SK-N-SH (cell line): Measurements from ENCODE around the gene UCK2. TPM values are rescaled to one million over a fixed set of nuclear protein-coding genes. Genes with fewer than 3 reads are reported as not detected.
"Not testable (repeated sequence)": the region's sequence is repeated elsewhere in the genome, so short reads cannot be mapped to it uniquely, and the experiment has no call there.

Source experiments
- CTCF ChIA-PET: fragments of 300-600, 350-600 bp; formaldehyde crosslinking; extraction: SDS; loops from one replicate; lab custom pipeline; 2021; lab: Yijun Ruan, JAX
- POLR2A ChIA-PET: fragments of 350-600 bp; sonication (Branson Sonifier 250); formaldehyde crosslinking; extraction: SDS; loops from one replicate; lab custom pipeline; 2020; ENCODE audit warnings: antibody characterized with exemption, inconsistent platforms; lab: Yijun Ruan, JAX
- DNase-seq: peaks from one replicate; pipeline ENCODE4 v3.0.0; 2012
- H2AFZ ChIP-seq: fragments of 200-600 bp; sonication (generic); 2 replicates; pipeline ENCODE4 v1.8.1; 2016; ENCODE audit warnings: antibody characterized with exemption, mild to moderate bottlenecking, low read depth
- H3F3A ChIP-seq: fragments of 200-600 bp; sonication (generic); replicated peaks from 2 replicates; pipeline ENCODE3; 2016; ENCODE audit warnings: antibody characterized with exemption, mild to moderate bottlenecking; ENCODE audit not compliant: insufficient read depth
- H3K27ac ChIP-seq, 2 experiments: fragments of 200-500 bp in 1 of 2; fragments of 200-600 bp in 1 of 2; sonication (Bioruptor generic) in 1 of 2; sonication (generic), shearing (Covaris generic) in 1 of 2; 2 replicates each; pipeline versions ENCODE4 v1.5.1 to v1.6.1; 2014 to 2016; ENCODE audit warnings: low read depth in 2 of 2, inconsistent platforms in 1 of 2, low read length in 1 of 2, mild to moderate bottlenecking in 1 of 2, mixed read lengths in 1 of 2
- H3K27me3 ChIP-seq: fragments of 200-600 bp; sonication (generic), shearing (Covaris generic); 2 replicates; pipeline ENCODE4 v1.6.1; 2016; ENCODE audit warnings: mixed run types; ENCODE audit not compliant: insufficient read depth
- H3K36me3 ChIP-seq, 2 experiments: fragments of 200-500 bp in 1 of 2; fragments of 200-600 bp in 1 of 2; sonication (Bioruptor generic) in 1 of 2; sonication (generic) in 1 of 2; replicated peaks in 1 of 2; 2 replicates each; pipeline versions ENCODE3 to v1.5.1; 2014 to 2016; ENCODE audit warnings: low read length in 1 of 2, mild to moderate bottlenecking in 1 of 2; ENCODE audit not compliant: insufficient read depth in 2 of 2, control insufficient read depth in 1 of 2
- H3K4me1 ChIP-seq, 2 experiments: fragments of 200-500 bp in 1 of 2; fragments of 200-600 bp in 1 of 2; sonication (Bioruptor generic) in 1 of 2; sonication (generic), shearing (Covaris generic) in 1 of 2; 2 replicates each; pipeline versions ENCODE4 v1.5.1 to v1.6.1; 2014 to 2016; ENCODE audit warnings: low read depth in 1 of 2, low read length in 1 of 2, mixed run types in 1 of 2; ENCODE audit not compliant: insufficient read depth in 2 of 2, control insufficient read depth in 1 of 2
- H3K4me2 ChIP-seq: fragments of 200-600 bp; sonication (generic), shearing (Covaris generic); 2 replicates; pipeline ENCODE4 v1.6.1; 2017; ENCODE audit warnings: mixed run types
- H3K4me3 ChIP-seq, 2 experiments: fragments of 200-500 bp in 1 of 2; fragments of 200-600 bp in 1 of 2; sonication (Bioruptor generic) in 1 of 2; sonication (generic), shearing (Covaris generic) in 1 of 2; 2 replicates each; pipeline versions ENCODE4 v1.5.1 to v1.8.1; 2014 to 2016; ENCODE audit warnings: low read depth in 2 of 2, inconsistent platforms in 1 of 2, low read length in 1 of 2, mild to moderate bottlenecking in 1 of 2, mixed read lengths in 1 of 2, moderate library complexity in 1 of 2
- H3K79me2 ChIP-seq: fragments of 200-600 bp; sonication (generic); 2 replicates; pipeline ENCODE4 v1.8.1; 2017; ENCODE audit warnings: mild to moderate bottlenecking; ENCODE audit not compliant: insufficient read depth
- H3K9ac ChIP-seq: fragments of 200-600 bp; sonication (generic); 2 replicates; pipeline ENCODE4 v1.6.1; 2017; ENCODE audit warnings: mixed run types
- H3K9me2 ChIP-seq: fragments of 200-600 bp; sonication (generic); 2 replicates; pipeline ENCODE4 v1.6.1; 2017; ENCODE audit warnings: mixed run types
- H3K9me3 ChIP-seq: fragments of 200-600 bp; sonication (generic); 2 replicates; pipeline ENCODE4 v1.6.1; 2017; ENCODE audit warnings: mixed run types, mild to moderate bottlenecking, moderate library complexity
- H4K20me1 ChIP-seq: fragments of 200-600 bp; sonication (generic); 2 replicates; pipeline ENCODE4 v1.6.1; 2017; ENCODE audit warnings: mild to moderate bottlenecking, mixed run types; ENCODE audit not compliant: insufficient read depth
- EP300 ChIP-seq, 2 experiments: IDR thresholded peaks; 2 replicates each; pipeline versions ENCODE4 v1.4.0 to v1.6.1; 2012; ENCODE audit warnings: borderline replicate concordance in 1 of 2, low read depth in 1 of 2, low read length in 1 of 2
- EZH2phosphoT487 ChIP-seq: fragments of 200-600 bp; sonication (generic); IDR thresholded peaks from 2 replicates; pipeline ENCODE4 v1.6.1; 2017; ENCODE audit warnings: low read depth, mixed run types, mild to moderate bottlenecking, antibody characterized with exemption, moderate library complexity, borderline replicate concordance
- GATA2 ChIP-seq: sonication (generic); formaldehyde crosslinking; IDR thresholded peaks from 2 replicates; pipeline ENCODE4 v1.5.0; 2020; ENCODE audit warnings: mild to moderate bottlenecking, missing genetic modification reagents
- MXI1 ChIP-seq: IDR thresholded peaks from 2 replicates; pipeline ENCODE4 v1.6.1; 2012; ENCODE audit warnings: mild to moderate bottlenecking, low read depth, low read length, improper control_type of control experiment
- POLR2AphosphoS5 ChIP-seq: IDR thresholded peaks from 2 replicates; pipeline ENCODE4 v1.6.1; 2012; ENCODE audit warnings: low read depth, low read length
- RCOR1 ChIP-seq: fragments of 150-350 bp; IDR thresholded peaks from 2 replicates; pipeline ENCODE4 v1.6.1; 2017; ENCODE audit warnings: antibody characterized with exemption, low read length
- TAF1 ChIP-seq: IDR thresholded peaks from 2 replicates; pipeline ENCODE4 v1.6.1; 2012; ENCODE audit warnings: low read depth, mild to moderate bottlenecking, low read length, moderate library complexity, borderline replicate concordance
- USF1 ChIP-seq: IDR thresholded peaks from 2 replicates; pipeline ENCODE4 v1.4.0; 2012; ENCODE audit warnings: low read depth, borderline replicate concordance
- WGBS: methylation state at CpG from one replicate; pipeline ENCODE4 v1.1.6; 2017; ENCODE audit warnings: low lambda C conversion rate; 5-methylcytosine and 5-hydroxymethylcytosine counted together
- polyA plus RNA-seq, 3 experiments: library from polyadenylated mRNA; depleted of rRNA; stranded (reverse); fragments of >200 nt; gene quantifications; 2 replicates each; pipeline ENCODE4 v1.2.3, GENCODE V29; 2012
- TF ChIP-seq, protein P1 (sequence below): IDR thresholded peaks from 2 replicates; pipeline ENCODE4 v1.4.0; 2012; ENCODE audit warnings: low read depth

Gene UCK2
- polyA plus RNA-seq (2012; rRNA removed): 50.1 and 53.7 TPM in 2 replicates
- 40.5 and 49.8 TPM in 2 replicates for polyA plus RNA-seq (2012; cell fraction: cytosol; rRNA removed)
- 41.0 and 41.1 TPM in 2 replicates for polyA plus RNA-seq (2012; cell fraction: nucleus; rRNA removed)

DNA sequence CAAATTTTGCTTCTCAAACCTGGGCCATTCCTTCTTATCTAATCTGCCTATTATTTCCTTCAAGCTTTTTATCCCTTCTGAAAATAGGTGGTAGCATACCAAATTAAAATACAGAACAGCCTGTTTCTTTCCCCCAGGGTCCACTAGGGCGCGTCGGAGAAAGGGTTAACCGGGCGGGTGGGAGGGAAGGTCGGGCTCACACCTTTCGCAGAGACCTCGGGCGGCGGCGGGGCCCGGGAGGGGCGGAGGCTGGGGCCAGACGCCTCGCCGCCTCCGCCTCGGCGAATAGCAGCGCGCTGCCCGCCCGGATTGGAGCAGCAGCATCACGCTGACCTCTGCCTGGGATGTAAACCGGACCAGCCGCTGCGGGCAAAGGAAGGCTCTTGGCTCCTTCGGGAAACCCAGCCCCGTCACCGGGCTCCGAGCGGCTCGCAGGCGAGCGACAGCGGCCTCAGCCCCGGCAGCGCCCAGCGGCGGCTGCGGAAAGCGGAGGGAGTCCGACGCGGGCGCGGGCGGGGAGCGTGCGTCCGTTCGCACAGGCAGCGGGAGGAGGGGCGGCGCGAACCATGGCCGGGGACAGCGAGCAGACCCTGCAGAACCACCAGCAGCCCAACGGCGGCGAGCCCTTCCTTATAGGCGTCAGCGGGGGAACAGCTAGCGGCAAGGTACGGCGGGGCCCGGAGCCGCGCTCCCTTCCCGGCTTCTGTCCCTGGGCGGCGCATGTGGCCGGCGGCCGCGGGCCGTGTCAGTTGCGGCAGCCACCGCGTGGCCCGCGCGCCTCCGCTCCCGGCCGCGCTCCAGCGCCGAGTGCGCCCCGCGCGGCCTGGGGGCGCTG, at the start of gene UCK2:
Gene UCK2 (plus strand): TSS at position 347 of the 835 bp plus-strand sequence. CDS start 220 bp downstream, at position 567.
- H3K9me3 ChIP-seq: no peaks in the 10 kb centered on the region
- H3K9me2 ChIP-seq: no peaks in the 10 kb centered on the region

DNA sequence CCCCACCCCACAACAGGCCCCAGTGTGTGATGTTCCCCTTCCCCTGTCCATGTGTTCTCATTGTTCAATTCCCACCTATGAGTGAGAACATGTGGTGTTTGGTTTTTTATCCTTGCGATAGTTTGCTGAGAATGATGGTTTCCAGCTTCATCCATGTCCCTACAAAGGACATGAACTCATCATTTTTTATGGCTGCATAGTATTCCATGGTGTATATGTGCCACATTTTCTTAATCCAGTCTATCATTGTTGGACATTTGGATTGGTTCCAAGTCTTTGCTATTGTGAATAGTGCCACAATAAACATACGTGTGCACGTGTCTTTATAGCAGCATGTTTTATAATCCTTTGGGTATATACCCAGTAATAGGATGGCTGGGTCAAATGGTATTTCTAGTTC, 49.2 kb upstream of the UCK2 start:
- H2AFZ ChIP-seq, H3K79me2 ChIP-seq, DNase-seq, H3K9me2 ChIP-seq, H3K9ac ChIP-seq, POLR2A ChIA-PET, H3K4me1 ChIP-seq, H3K4me2 ChIP-seq, H4K20me1 ChIP-seq, H3K27me3 ChIP-seq, H3F3A ChIP-seq, CTCF ChIA-PET, H3K4me3 ChIP-seq, H3K9me3 ChIP-seq, H3K27ac ChIP-seq: not testable (repeated sequence)
- H3K36me3 ChIP-seq: peaks cover 8 to 16% of the 10 kb centered on the region in 2 experiments
- 67% methylated on average over 2 of the region's 3 CpGs for WGBS

More for the DNA sequence above, at the start of gene UCK2:
- Histone ChIP-seq H3F3A (peaks cover 15% of the 10 kb centered on the region), H3K4me2 (peak within 1 kb of the TSS; percentile 83), H4K20me1 (peaks cover 2% of the 10 kb centered on the region; the same call in 1 of the 2 replicates), H3K4me3 (peak within 1 kb of the TSS; percentile 70 to 96), H2AFZ (peak within 1 kb of the TSS; percentile 90), H3K4me1 (peaks cover 6 to 11% of the 10 kb centered on the region in 2 experiments; a peak in 3 of 4 replicates), H3K27ac (peak within 1 kb of the TSS; percentile 70 to 89), H3K9ac (peak within 1 kb of the TSS; percentile 71), H3K79me2 (peaks cover 36% of the 10 kb centered on the region), H3K27me3 (no peaks in the 10 kb centered on the region), H3K36me3 (no peaks in the 10 kb centered on the region)
- POLR2A ChIA-PET: interaction anchor here (0.5 kb wide), 1 partner anchor 180 kb away, joined by 3 read pairs; no protein-coding TSS in a partner anchor
- WGBS: 2% methylated on average over 21 of the region's 94 CpGs
- TF ChIP-seq USF1 (peak; percentile 29; the same call in 1 of the 2 replicates), EP300 (IDR thresholded peaks at IDR 0.05; ENCODE audit: borderline replicate concordance in 1 of 2, low read depth in 1 of 2, low read length in 1 of 2) (0 out of 4 replicates have a peak, but pooled peaks of 1 of the 2 experiments have one; percentile 11), GATA2 (no peak), EZH2phosphoT487 (no peak), POLR2AphosphoS5 (peak; percentile 75), MXI1 (peak; percentile 83), TAF1 (peak; percentile 30), RCOR1 (no peak)
- TF ChIP-seq, protein P1, sequence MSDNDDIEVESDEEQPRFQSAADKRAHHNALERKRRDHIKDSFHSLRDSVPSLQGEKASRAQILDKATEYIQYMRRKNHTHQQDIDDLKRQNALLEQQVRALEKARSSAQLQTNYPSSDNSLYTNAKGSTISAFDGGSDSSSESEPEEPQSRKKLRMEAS: peak; percentile 44; the same call in 1 of the 2 replicates
- peak; percentile 95 for DNase-seq
- CTCF ChIA-PET: interaction anchor here (0.9 to 4.2 kb wide), 4 partner anchors 9 to 80 kb away, joined by 3 to 21 read pairs (median 4); no protein-coding TSS in a partner anchor

DNA sequence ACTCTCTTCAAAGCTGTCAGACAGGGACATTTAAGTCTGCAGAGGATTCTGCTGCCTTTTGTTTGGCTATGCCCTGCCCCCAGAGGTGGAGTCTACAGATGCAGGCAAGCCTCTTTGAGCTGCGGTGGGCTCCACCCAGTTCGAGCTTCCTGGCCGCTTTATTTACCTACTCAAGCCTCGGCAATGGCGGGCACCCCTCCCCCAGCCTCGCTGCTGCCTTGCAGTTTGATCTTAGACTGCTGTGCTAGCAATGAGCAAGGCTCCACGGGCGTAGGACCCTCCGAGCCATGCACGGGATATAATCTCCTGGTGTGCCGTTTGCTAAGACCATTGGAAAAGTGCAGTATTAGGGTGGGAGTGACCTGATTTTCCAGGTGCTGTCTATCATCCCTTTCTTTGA, 43.9 kb upstream of the UCK2 start:
- H3K9me3 ChIP-seq, H4K20me1 ChIP-seq, H3K4me2 ChIP-seq, H3K79me2 ChIP-seq, H3K27me3 ChIP-seq, H3K36me3 ChIP-seq, POLR2A ChIA-PET, H2AFZ ChIP-seq, CTCF ChIA-PET, DNase-seq, H3K27ac ChIP-seq, H3K9me2 ChIP-seq, H3K4me3 ChIP-seq, H3K4me1 ChIP-seq, H3F3A ChIP-seq, H3K9ac ChIP-seq: not testable (repeated sequence)
- 60% methylated on average over 1 of the region's 11 CpGs for WGBS
